Panc1 (cell line): ENCODE results near the gene HNF1B. TPM values are rescaled to one million over a fixed set of nuclear protein-coding genes. Genes with fewer than 3 reads are reported as not detected.

Experiments used
- ATAC-seq: fragments of 200-7000 bp; cut with Tn5 transposase; 2 replicates; pipeline ENCODE4 v1.9.1; 2020; ENCODE audit warnings: mild to moderate bottlenecking, moderate library complexity
- BruUV-seq: library from RNA; stranded (reverse); fragments of 400-500 nt; replicated peaks from 2 replicates; lab custom pipeline; 2021; lab: Mats Ljungman, UMichigan
- CTCF ChIA-PET: fragments of 300-600 bp; sonication (Branson Sonifier 250); formaldehyde crosslinking; loops from one replicate; lab custom pipeline; 2022; ENCODE audit warnings: antibody characterized with exemption; lab: Charles Lee
- POLR2A ChIA-PET: fragments of 300-600 bp; sonication (Branson Sonifier 250); formaldehyde crosslinking; loops from one replicate; lab custom pipeline; 2022; ENCODE audit warnings: antibody characterized with exemption; lab: Charles Lee
- DNase-seq: peaks from one replicate; pipeline ENCODE4 v3.0.0-alpha.2; 2010; ENCODE audit warnings: low read depth, low spot score
- H3K27ac ChIP-seq: 2 replicates; pipeline ENCODE4 v1.5.1; 2011; ENCODE audit warnings: mild to moderate bottlenecking, low read length, inconsistent platforms
- H3K27me3 ChIP-seq: fragments of 200-500 bp; sonication (Bioruptor generic); 2 replicates; pipeline ENCODE4 v1.6.0; 2014; ENCODE audit warnings: low read length, inconsistent platforms; ENCODE audit not compliant: control insufficient read depth, insufficient read depth
- H3K36me3 ChIP-seq: fragments of 200-500 bp; sonication (Bioruptor generic); 2 replicates; pipeline ENCODE4 v1.5.1; 2014; ENCODE audit warnings: inconsistent platforms, mild to moderate bottlenecking, low read length, moderate library complexity; ENCODE audit not compliant: control insufficient read depth, insufficient read depth
- H3K4me1 ChIP-seq: 2 replicates; pipeline ENCODE4 v1.5.1; 2011; ENCODE audit warnings: inconsistent platforms, mild to moderate bottlenecking, low read length, moderate library complexity; ENCODE audit not compliant: control insufficient read depth, insufficient read depth
- H3K4me3 ChIP-seq, 2 experiments: 2 replicates each; pipeline ENCODE4 v1.5.1; 2011 to 2012; ENCODE audit warnings: low read depth in 2 of 2, low read length in 2 of 2, mild to moderate bottlenecking in 2 of 2, inconsistent platforms in 1 of 2, moderate library complexity in 1 of 2
- H3K9me3 ChIP-seq: fragments of 200-500 bp; sonication (Bioruptor generic); 2 replicates; pipeline ENCODE4 v1.5.1; 2014; ENCODE audit warnings: low read depth, mild to moderate bottlenecking, inconsistent platforms, low read length, moderate library complexity; ENCODE audit not compliant: control insufficient read depth, insufficient read depth
- CTCF ChIP-seq: fragments of 450-650 bp; IDR thresholded peaks from 2 replicates; pipeline ENCODE4 v1.5.1; 2017; ENCODE audit warnings: mild to moderate bottlenecking
- POLR2AphosphoS5 ChIP-seq: IDR thresholded peaks from 2 replicates; pipeline ENCODE4 v1.6.1; 2012; ENCODE audit warnings: mild to moderate bottlenecking, low read depth, low read length, moderate library complexity
- REST ChIP-seq, 2 experiments: IDR thresholded peaks; 2 replicates each; pipeline ENCODE4 v1.6.1; 2011 to 2012; ENCODE audit warnings: low read depth in 2 of 2, control low read depth in 1 of 2, low read length in 1 of 2, mild to moderate bottlenecking in 1 of 2, moderate library complexity in 1 of 2; ENCODE audit not compliant: insufficient read depth in 1 of 2
- SIN3A ChIP-seq: IDR thresholded peaks from 2 replicates; pipeline ENCODE4 v1.6.1; 2012; ENCODE audit warnings: low read depth, mild to moderate bottlenecking, low read length, moderate library complexity, borderline replicate concordance; ENCODE audit not compliant: insufficient read depth
- TCF7L2 ChIP-seq: IDR thresholded peaks from 2 replicates; pipeline ENCODE4 v1.6.1; 2011; ENCODE audit warnings: mild to moderate bottlenecking, low read depth, low read length, inconsistent platforms
- in situ Hi-C: cut with HindIII; loops from 2 replicates; pipeline ENCODE4 v1.10.0; 2016; ENCODE audit warnings: low sequenced_read_pairs, low pct_unique_long_range_greater_than_20kb
- intact Hi-C: fragments of 100-400 bp; cut with micrococcal nuclease; formaldehyde crosslinking; loops from one replicate; pipeline ENCODE4 v1.10.0; 2022; ENCODE audit not compliant: unreplicated experiment
- total RNA-seq: library from RNA; stranded (reverse); gene quantifications from one replicate; pipeline ENCODE4 v1.2.1, GENCODE V29; 2021; ENCODE audit not compliant: unreplicated experiment

HNF1B gene
- total RNA-seq, 1 experiment from 2014 or later: not detected

DNA sequence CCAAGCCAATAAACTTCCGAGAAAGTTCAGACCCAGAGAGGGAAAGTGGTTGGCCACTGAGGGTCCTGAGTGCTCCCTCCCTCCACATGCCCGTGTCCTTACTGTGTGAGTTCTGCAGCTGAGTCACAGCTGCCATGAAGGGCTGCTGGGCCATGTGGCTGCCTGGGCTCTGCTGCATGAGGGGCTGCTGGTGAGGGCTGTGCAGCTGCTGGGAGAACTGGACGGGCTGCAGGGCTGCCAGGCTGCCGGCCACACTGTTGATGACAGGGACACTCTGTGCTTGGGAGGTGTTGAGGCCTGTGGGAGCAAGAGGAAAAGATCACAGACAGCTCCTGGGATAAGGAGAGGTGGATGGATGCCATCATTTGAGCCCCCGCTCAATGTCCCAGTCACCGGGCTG is 44.0 kb downstream of the HNF1B start:
- ChIA-PET POLR2A (no interaction called here), CTCF (no interaction called here)
- intact Hi-C loops: no loop called here
- Histone ChIP-seq H3K4me1 (no peaks in the 10 kb centered on the region), H3K9me3 (no peaks in the 10 kb centered on the region), H3K27ac (no peak overlapping the region), H3K27me3 (no peaks in the 10 kb centered on the region), H3K36me3 (no peaks in the 10 kb centered on the region), H3K4me3 (no peak overlapping the region)
- no TSS peak for BruUV-seq
- ATAC-seq: no peak
- no peak for DNase-seq
- in situ Hi-C loops: no loop called here
- TF ChIP-seq POLR2AphosphoS5: no peak
- no peak for TF ChIP-seq REST (IDR thresholded peaks at IDR 0.05; ENCODE audit: insufficient read depth in 1 of 2, low read depth in 2 of 2, low read length in 1 of 2)
- no peak for TF ChIP-seq SIN3A
- no peak for TF ChIP-seq TCF7L2
- no peak for TF ChIP-seq CTCF

GRCh38 chr17:37699285-37699973 is 45.4 kb downstream of the HNF1B start:
- no peaks in the 10 kb centered on the region for H3K27me3 ChIP-seq
- no peak overlapping the region for H3K27ac ChIP-seq
- no peak for TF ChIP-seq CTCF
- no peak for TF ChIP-seq POLR2AphosphoS5
- TF ChIP-seq TCF7L2: no peak
- no peak for TF ChIP-seq REST (IDR thresholded peaks at IDR 0.05; ENCODE audit: insufficient read depth in 1 of 2, low read depth in 2 of 2, low read length in 1 of 2)
- TF ChIP-seq SIN3A: no peak
- no peaks in the 10 kb centered on the region for H3K4me1 ChIP-seq
- no TSS peak for BruUV-seq
- H3K36me3 ChIP-seq: no peaks in the 10 kb centered on the region
- POLR2A ChIA-PET: no interaction called here
- no peaks in the 10 kb centered on the region for H3K9me3 ChIP-seq
- intact Hi-C loops (no loop called here), in situ Hi-C loops (no loop called here)
- no peak overlapping the region for H3K4me3 ChIP-seq
- CTCF ChIA-PET: no interaction called here
- DNase-seq: no peak
- no peak for ATAC-seq
